ENCODE results near the gene CYBA.

Gene CYBA

DNA sequence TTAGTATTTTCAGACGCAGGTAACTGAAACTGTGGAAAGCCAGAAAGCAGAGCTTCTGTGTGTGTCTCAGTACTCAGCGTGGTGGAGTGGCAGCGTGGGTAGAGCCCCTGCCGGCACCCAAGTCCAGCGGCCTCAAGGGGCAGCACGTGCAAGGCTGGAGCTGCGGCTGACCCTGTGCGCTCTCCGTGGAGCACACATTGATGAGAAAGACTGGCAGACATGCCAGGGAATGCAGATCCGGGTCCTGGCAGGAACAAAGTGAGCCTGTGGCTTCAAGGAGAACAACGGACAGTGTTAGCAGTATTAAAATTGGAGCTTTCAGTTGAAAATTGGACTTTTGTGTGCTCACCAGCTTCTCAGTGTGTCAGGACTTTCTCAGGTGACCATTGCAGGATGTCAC, 57.4 kb downstream of the CYBA start:
- no peak for DNase-seq (ENCODE audit: low spot score)

All from NAMALWA (cell line).